Neuronal stem cell (in vitro differentiated cells): ENCODE data around the gene SLC16A4.

ENCODE experiments used
- DNase-seq: peaks from one replicate; pipeline ENCODE4 v3.0.0-alpha.2; 2013; ENCODE audit warnings: low spot score
- H2AFZ ChIP-seq: one replicate; pipeline ENCODE4 v1.6.1; 2013; ENCODE audit warnings: mild to moderate bottlenecking, low read length, inconsistent platforms
- H2AK5ac ChIP-seq: 2 replicates; pipeline ENCODE4 v1.6.1; 2013; ENCODE audit warnings: low read depth, mild to moderate bottlenecking, inconsistent platforms, low read length, moderate library complexity, mixed read lengths
- H2BK120ac ChIP-seq: 2 replicates; pipeline ENCODE4 v1.6.1; 2013; ENCODE audit warnings: low read depth, mild to moderate bottlenecking, inconsistent platforms, low read length, moderate library complexity, mixed read lengths
- H2BK12ac ChIP-seq: one replicate; pipeline ENCODE4 v1.6.1; 2013; ENCODE audit warnings: low read length, inconsistent platforms
- H2BK15ac ChIP-seq: 2 replicates; pipeline ENCODE4 v1.6.1; 2013; ENCODE audit warnings: mild to moderate bottlenecking, low read length, inconsistent platforms, mixed read lengths
- H2BK5ac ChIP-seq: one replicate; pipeline ENCODE4 v1.6.1; 2013; ENCODE audit warnings: inconsistent platforms, mild to moderate bottlenecking, low read length, moderate library complexity
- H3K14ac ChIP-seq: one replicate; pipeline ENCODE4 v1.6.1; 2013; ENCODE audit warnings: low read length, inconsistent platforms
- H3K18ac ChIP-seq: 2 replicates; pipeline ENCODE4 v1.6.1; 2013; ENCODE audit warnings: low read length, inconsistent platforms
- H3K23ac ChIP-seq: 2 replicates; pipeline ENCODE4 v1.6.1; 2013; ENCODE audit warnings: low read depth, mild to moderate bottlenecking, mixed read lengths, low read length, inconsistent platforms; ENCODE audit not compliant: poor library complexity
- H3K27ac ChIP-seq: replicated peaks from 3 replicates; pipeline ENCODE4 v1.5.1; 2013; ENCODE audit warnings: low read length, inconsistent platforms
- H3K27me3 ChIP-seq, 3 experiments: 2 replicates each; pipeline ENCODE4 v1.6.1; 2013; ENCODE audit warnings: low read length in 3 of 3, mild to moderate bottlenecking in 2 of 3, inconsistent platforms in 1 of 3, low read depth in 1 of 3, mixed read lengths in 1 of 3, moderate library complexity in 1 of 3; ENCODE audit not compliant: control insufficient read depth in 3 of 3, insufficient read depth in 3 of 3
- H3K36me3 ChIP-seq, 2 donors: replicated peaks in 1 of 2; 2 replicates each; pipeline ENCODE4 v1.6.1; 2013; ENCODE audit warnings: low read length in 2 of 2; ENCODE audit not compliant: control insufficient read depth in 2 of 2, insufficient read depth in 2 of 2
- H3K4ac ChIP-seq: 2 replicates; pipeline ENCODE4 v1.6.1; 2013; ENCODE audit warnings: inconsistent platforms, mild to moderate bottlenecking, low read length, moderate library complexity
- H3K4me1 ChIP-seq, 2 donors: 1 replicate in 1 of 2; 2 replicates in 1 of 2; pipeline ENCODE4 v1.6.1; 2013; ENCODE audit warnings: low read length in 2 of 2, low read depth in 1 of 2; ENCODE audit not compliant: control insufficient read depth in 2 of 2, insufficient read depth in 1 of 2
- H3K4me2 ChIP-seq: one replicate; pipeline ENCODE4 v1.6.1; 2013; ENCODE audit warnings: mild to moderate bottlenecking, low read length, inconsistent platforms; ENCODE audit not compliant: insufficient read depth, poor library complexity, severe bottlenecking
- H3K4me3 ChIP-seq, 2 donors: 2 replicates each; pipeline ENCODE4 v1.5.1; 2013; ENCODE audit warnings: low read length in 2 of 2, mild to moderate bottlenecking in 2 of 2, inconsistent platforms in 1 of 2, moderate library complexity in 1 of 2
- H3K79me1 ChIP-seq: one replicate; pipeline ENCODE4 v1.6.1; 2013; ENCODE audit warnings: low read depth, mild to moderate bottlenecking, inconsistent platforms, low read length, moderate library complexity
- H3K9ac ChIP-seq: one replicate; pipeline ENCODE4 v1.6.1; 2013; ENCODE audit warnings: mild to moderate bottlenecking, low read depth, low read length, inconsistent platforms; ENCODE audit not compliant: poor library complexity
- H3K9me3 ChIP-seq, 2 donors: replicated peaks in 1 of 2; 2 replicates each; pipeline versions ENCODE3 to v1.6.1; 2013; ENCODE audit warnings: low read length in 2 of 2, mild to moderate bottlenecking in 2 of 2, inconsistent platforms in 1 of 2, low read depth in 1 of 2, mixed read lengths in 1 of 2, moderate library complexity in 1 of 2; ENCODE audit not compliant: control insufficient read depth in 2 of 2, insufficient read depth in 1 of 2
- H4K8ac ChIP-seq: one replicate; pipeline ENCODE4 v1.6.1; 2013; ENCODE audit warnings: low read depth, mild to moderate bottlenecking, inconsistent platforms, low read length, moderate library complexity
- H4K91ac ChIP-seq: one replicate; pipeline ENCODE4 v1.6.1; 2013; ENCODE audit warnings: low read length, low read depth, mild to moderate bottlenecking, inconsistent platforms; ENCODE audit not compliant: poor library complexity
- WGBS, 2 donors: extraction: QIAGEN DNeasy Blood & Tissue Kit; methylation state at CpG; one replicate each; pipeline ENCODE4 v1.1.7; 2013; ENCODE audit warnings: missing lambda C conversion rate in 2 of 2, mixed read lengths in 1 of 2; ENCODE audit not compliant: insufficient read length in 2 of 2, insufficient replicate concordance in 1 of 2; ENCODE audit errors: extremely low coverage in 2 of 2; 5-methylcytosine and 5-hydroxymethylcytosine counted together

Gene SLC16A4

DNA sequence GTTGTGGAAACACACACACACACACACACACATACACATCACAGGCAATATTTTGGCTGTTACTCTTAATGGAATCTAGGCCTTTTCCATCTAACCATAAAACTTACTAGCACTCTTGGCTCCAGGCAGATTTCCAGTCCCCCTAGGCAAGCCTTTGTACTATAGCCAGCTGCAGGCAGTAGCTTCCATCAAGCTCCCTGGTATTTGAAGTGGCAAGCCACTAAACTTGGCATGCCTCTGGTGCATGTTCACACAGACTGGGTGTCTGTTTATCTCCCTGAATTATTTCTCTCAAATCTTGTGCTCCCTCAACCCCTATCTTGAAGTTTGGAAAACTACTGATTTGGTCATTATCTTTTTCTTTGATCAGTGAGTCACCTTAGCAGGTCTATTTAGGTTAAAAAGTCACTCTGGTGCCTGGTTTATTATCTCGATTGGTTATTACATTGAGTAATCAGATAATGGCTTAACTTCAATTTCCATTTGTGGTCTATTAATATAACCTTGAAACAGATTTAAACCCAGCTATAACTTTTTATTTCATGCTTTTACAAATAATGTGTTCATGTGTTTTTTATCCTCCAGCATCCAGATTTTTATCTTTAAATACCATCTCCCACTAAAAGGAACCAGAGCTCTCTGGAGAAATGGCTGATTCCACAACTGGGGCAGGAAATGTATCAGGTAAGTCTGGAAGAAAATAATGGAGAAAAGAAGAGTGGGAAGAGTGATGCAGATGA is 54.4 kb downstream of the SLC16A4 start:
- Histone ChIP-seq H3K79me1 (peaks cover 7% of the 10 kb centered on the region), H2BK15ac (no peak overlapping the region), H3K14ac (no peak overlapping the region), H3K9me3 (no peaks in the 10 kb centered on the region), H3K4me2 (no peak overlapping the region), H3K27me3 (no peaks in the 10 kb centered on the region), H2AFZ (no peak overlapping the region), H2AK5ac (no peak overlapping the region), H2BK120ac (no peak overlapping the region), H3K4me1 (peaks cover 7 to 11% of the 10 kb centered on the region in 2 donors), H3K36me3 (peaks cover 9 to 15% of the 10 kb centered on the region in 2 donors), H4K8ac (no peak overlapping the region), H3K18ac (no peak overlapping the region), H3K27ac (no peak overlapping the region), H3K4me3 (no peak overlapping the region), H4K91ac (no peak overlapping the region), H3K23ac (no peak overlapping the region), H3K4ac (no peak overlapping the region), H2BK12ac (no peak overlapping the region), H3K9ac (no peak overlapping the region), H2BK5ac (no peak overlapping the region)
- no peak for DNase-seq
- no CpG with 5 or more reads among the region's 1 CpG for WGBS, 2 donors

DNA sequence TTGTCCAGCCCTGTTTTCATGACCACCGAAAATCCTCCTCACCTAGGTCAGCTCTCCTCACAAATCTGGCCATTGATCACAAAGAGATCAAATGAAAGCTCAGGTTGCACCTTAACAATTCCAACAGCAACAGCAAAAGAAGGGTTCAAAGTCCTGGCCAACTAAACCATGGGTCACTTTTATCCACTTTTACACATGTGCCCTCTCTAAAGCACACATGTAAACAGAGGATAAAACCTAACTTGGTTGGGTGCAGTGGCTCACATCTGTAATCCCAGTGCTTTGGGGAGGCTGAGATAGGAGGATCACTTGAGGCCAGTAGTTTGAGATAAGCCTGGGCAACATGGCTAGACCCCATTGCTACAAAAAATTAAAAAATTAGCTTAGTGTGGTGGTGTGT is 55.6 kb downstream of the SLC16A4 start:
- H3K36me3 ChIP-seq: peaks cover 0 to 3% of the 10 kb centered on the region in 2 donors
- no peak overlapping the region for H2BK12ac ChIP-seq
- no peak overlapping the region for H3K18ac ChIP-seq
- no peak overlapping the region for H2BK5ac ChIP-seq
- H3K4me1 ChIP-seq: peaks cover under 1 to 2% of the 10 kb centered on the region in 2 donors
- no peak overlapping the region for H3K9ac ChIP-seq
- DNase-seq: no peak
- H2BK120ac ChIP-seq: no peak overlapping the region
- H4K8ac ChIP-seq: no peak overlapping the region
- no peak overlapping the region for H3K4me2 ChIP-seq
- no peak overlapping the region for H3K4ac ChIP-seq
- H3K79me1 ChIP-seq: peaks cover 2% of the 10 kb centered on the region
- no peak overlapping the region for H3K23ac ChIP-seq
- H4K91ac ChIP-seq: no peak overlapping the region
- H2AFZ ChIP-seq: no peak overlapping the region
- H2AK5ac ChIP-seq: no peak overlapping the region
- no peak overlapping the region for H3K27ac ChIP-seq
- no CpG with 5 or more reads among the region's 1 CpG for WGBS, 2 donors
- H3K14ac ChIP-seq: no peak overlapping the region
- no peak overlapping the region for H3K4me3 ChIP-seq
- no peaks in the 10 kb centered on the region for H3K27me3 ChIP-seq
- H3K9me3 ChIP-seq: no peaks in the 10 kb centered on the region
- H2BK15ac ChIP-seq: no peak overlapping the region

DNA sequence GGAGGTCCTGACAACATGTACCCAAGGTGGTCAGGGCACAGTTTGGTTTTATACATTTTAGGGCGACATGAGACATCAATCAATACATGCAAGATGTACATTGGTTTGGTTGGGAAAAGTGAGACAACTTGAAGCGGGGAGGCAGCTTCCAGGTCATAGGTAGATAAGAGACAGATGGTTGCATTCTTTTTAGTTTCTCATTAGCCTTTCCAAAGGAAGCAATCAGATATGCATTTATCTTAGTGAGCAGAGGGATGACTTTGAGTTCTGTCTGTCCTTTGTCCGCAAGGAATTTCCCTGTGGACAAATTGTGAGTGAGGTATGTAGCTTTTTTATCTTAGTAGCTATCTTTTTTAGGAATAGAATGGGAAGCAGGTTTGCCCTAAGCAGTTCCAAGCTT is 62.1 kb downstream of the SLC16A4 start:
- H4K8ac ChIP-seq: no peak overlapping the region
- H2BK15ac ChIP-seq: no peak overlapping the region
- no peak overlapping the region for H2BK120ac ChIP-seq
- no peak overlapping the region for H3K4ac ChIP-seq
- H3K14ac ChIP-seq: no peak overlapping the region
- no peak overlapping the region for H3K4me2 ChIP-seq
- DNase-seq: no peak
- H2BK12ac ChIP-seq: no peak overlapping the region
- H4K91ac ChIP-seq: no peak overlapping the region
- no peaks in the 10 kb centered on the region for H3K9me3 ChIP-seq
- no peak overlapping the region for H2BK5ac ChIP-seq
- H3K36me3 ChIP-seq: no peaks in the 10 kb centered on the region
- no peak overlapping the region for H2AFZ ChIP-seq
- no peak overlapping the region for H3K9ac ChIP-seq
- H3K18ac ChIP-seq: no peak overlapping the region
- H3K23ac ChIP-seq: no peak overlapping the region
- no peak overlapping the region for H3K27ac ChIP-seq
- no peak overlapping the region for H3K4me3 ChIP-seq
- H2AK5ac ChIP-seq: no peak overlapping the region
- no peaks in the 10 kb centered on the region for H3K79me1 ChIP-seq
- H3K27me3 ChIP-seq: no peaks in the 10 kb centered on the region
- no CpG with 5 or more reads among the region's 3 CpGs for WGBS, 2 donors
- no peaks in the 10 kb centered on the region for H3K4me1 ChIP-seq

DNA sequence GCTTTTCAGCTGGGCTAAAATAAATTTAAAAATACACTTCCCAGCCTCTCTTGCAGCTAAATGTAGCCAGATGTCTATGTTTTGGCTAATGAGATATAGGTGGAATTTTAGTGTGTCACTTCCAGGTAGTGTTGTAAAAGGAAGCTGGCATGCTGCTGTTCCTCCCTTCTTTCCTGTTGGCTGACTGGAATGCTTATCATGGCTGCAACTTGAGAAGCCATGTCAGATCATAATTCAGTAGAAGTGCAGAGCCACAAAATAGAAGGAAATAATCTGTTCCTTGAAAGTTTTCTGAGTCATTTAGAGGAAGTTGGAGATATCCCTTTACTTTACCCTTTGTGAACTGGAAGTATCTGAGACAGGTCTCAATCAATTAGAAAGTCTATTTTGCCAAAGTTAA is 62.6 kb downstream of the SLC16A4 start:
- Histone ChIP-seq H2BK5ac (no peak overlapping the region), H3K14ac (no peak overlapping the region), H3K4ac (no peak overlapping the region), H3K18ac (no peak overlapping the region), H3K4me3 (no peak overlapping the region), H3K4me2 (no peak overlapping the region), H3K27me3 (no peaks in the 10 kb centered on the region), H3K36me3 (no peaks in the 10 kb centered on the region), H4K8ac (no peak overlapping the region), H4K91ac (no peak overlapping the region), H3K4me1 (no peaks in the 10 kb centered on the region), H3K9ac (no peak overlapping the region), H3K27ac (no peak overlapping the region), H2AK5ac (no peak overlapping the region), H2AFZ (no peak overlapping the region), H2BK120ac (no peak overlapping the region), H3K9me3 (no peaks in the 10 kb centered on the region), H3K23ac (no peak overlapping the region), H2BK15ac (no peak overlapping the region), H2BK12ac (no peak overlapping the region), H3K79me1 (no peaks in the 10 kb centered on the region)
- DNase-seq: no peak
